Brain microvascular endothelial cell (primary cell): ENCODE results near the gene PRR23C.

ENCODE experiments used
- DNase-seq: peaks from one replicate; pipeline ENCODE4 v3.0.0-alpha.2; 2020
- H3K27ac ChIP-seq: fragments of 250-450 bp; sonication (Bioruptor Pico); 2 replicates; pipeline ENCODE4 v1.5.1; 2020; ENCODE audit warnings: mild to moderate bottlenecking, moderate library complexity
- H3K27me3 ChIP-seq: fragments of 250-450 bp; sonication (Bioruptor Pico); replicated peaks from 2 replicates; pipeline ENCODE4 v1.5.1; 2020; ENCODE audit warnings: mild to moderate bottlenecking
- H3K36me3 ChIP-seq: fragments of 250-450 bp; sonication (Bioruptor Pico); replicated peaks from 2 replicates; pipeline ENCODE4 v1.5.1; 2020; ENCODE audit warnings: mild to moderate bottlenecking
- H3K4me3 ChIP-seq: 2 replicates; pipeline ENCODE4 v1.5.1; 2011; ENCODE audit warnings: low read depth, mild to moderate bottlenecking, control low read depth, low read length, moderate library complexity
- CTCF ChIP-seq: IDR thresholded peaks from 2 replicates; pipeline ENCODE4 v1.5.1; 2011; ENCODE audit warnings: low read depth, mild to moderate bottlenecking, moderate library complexity, low read length, control low read depth, inconsistent platforms; ENCODE audit errors: missing control alignments
- in situ Hi-C: cut with HindIII; loops from 2 replicates; pipeline ENCODE4 v1.10.0; 2017; ENCODE audit warnings: low sequenced_read_pairs, low pct_ligation_motif_present

Gene PRR23C

GRCh38 chr3:139006051-139006716 is 38.5 kb downstream of the PRR23C start, which contains the start of gene PRR23A:
TSS of gene PRR23A (minus strand) at chr3:139006268. CDS start at chr3:139006268, 0 bp downstream.
- no peak for DNase-seq
- no peak for TF ChIP-seq CTCF
- in situ Hi-C loops, result no loop called here
- Histone ChIP-seq H3K27me3 (no peaks in the 10 kb centered on the region), H3K27ac (no peak within 1 kb of the TSS), H3K4me3 (no peak within 1 kb of the TSS), H3K36me3 (no peaks in the 10 kb centered on the region)

- DNase-seq, result no peak
- Histone ChIP-seq H3K36me3 (no peaks in the 10 kb centered on the region), H3K4me3 (no peak overlapping the region), H3K27me3 (no peaks in the 10 kb centered on the region), H3K27ac (no peak overlapping the region)
- TF ChIP-seq CTCF, result no peak
- in situ Hi-C loops, result no loop called here
Observed at GRCh38 chr3:139005356-139005993, 39.2 kb downstream of the PRR23C start.

GRCh38 chr3:138995706-138996105 is 49.0 kb downstream of the PRR23C start:
- no peak overlapping the region for H3K27ac ChIP-seq
- TF ChIP-seq CTCF, result no peak
- H3K27me3 ChIP-seq, result no peaks in the 10 kb centered on the region
- DNase-seq, result no peak
- no peaks in the 10 kb centered on the region for H3K36me3 ChIP-seq
- in situ Hi-C loops, result no loop called here
- H3K4me3 ChIP-seq, result no peak overlapping the region
